22Rv1 (cell line): ENCODE measurements around the gene GPR171.
A peak's percentile ranks its signal among the peaks of the same experiment; 100 is the strongest.
"Not testable (repeated sequence)": the region's sequence is repeated elsewhere in the genome, so short reads cannot be mapped to it uniquely, and the experiment has no call there.

Experiments
- H3K27ac ChIP-seq: fragments of 450-650 bp; 2 replicates; pipeline ENCODE4 v1.5.1; 2017
- CTCF ChIP-seq: fragments of 450-650 bp; IDR thresholded peaks from 2 replicates; pipeline ENCODE4 v1.5.1; 2017; ENCODE audit warnings: mild to moderate bottlenecking
- ZFX ChIP-seq: fragments of 450-650 bp; IDR thresholded peaks from 2 replicates; pipeline ENCODE4 v1.6.1; 2017; ENCODE audit warnings: antibody characterized with exemption, borderline replicate concordance

The GPR171 gene

GRCh38 chr3:151175952-151176351, 27.1 kb downstream of the GPR171 start:
- no peak overlapping the region for H3K27ac ChIP-seq
- TF ChIP-seq ZFX (no peak), CTCF (no peak)

GRCh38 chr3:151174351-151174750, 28.7 kb downstream of the GPR171 start:
- TF ChIP-seq CTCF (no peak), ZFX (no peak)
- no peak overlapping the region for H3K27ac ChIP-seq

- H3K27ac ChIP-seq: no peak overlapping the region
- TF ChIP-seq ZFX (no peak), CTCF (no peak)
Measured at GRCh38 chr3:151171145-151171757, 31.8 kb downstream of the GPR171 start.

GRCh38 chr3:151169948-151170679, 32.9 kb downstream of the GPR171 start:
- not testable (repeated sequence) for H3K27ac ChIP-seq

GRCh38 chr3:151169262-151169947, 33.6 kb downstream of the GPR171 start:
- H3K27ac ChIP-seq: no peak overlapping the region
- no peak for TF ChIP-seq CTCF
- no peak for TF ChIP-seq ZFX

GRCh38 chr3:151168269-151169094, 34.5 kb downstream of the GPR171 start:
- no peak overlapping the region for H3K27ac ChIP-seq
- no peak for TF ChIP-seq ZFX
- TF ChIP-seq CTCF: peak; percentile 93

GRCh38 chr3:151166161-151166560, 36.9 kb downstream of the GPR171 start:
- H3K27ac ChIP-seq: no peak overlapping the region
- TF ChIP-seq ZFX: no peak
- TF ChIP-seq CTCF: peak; percentile 22; the same call in 1 of the 2 replicates
